NCI-H748 treated with DMSO at 0.1 percent for 48 hours (cell line): ENCODE data around the gene ASMT.
"Not testable (repeated sequence)": the region's sequence is repeated elsewhere in the genome, so short reads cannot be mapped to it uniquely, and the experiment has no call there.

ENCODE experiments used
- DNase-seq: peaks from one replicate; lab custom pipeline; 2025; lab: John Stamatoyannopoulos, UW

Gene ASMT

DNA sequence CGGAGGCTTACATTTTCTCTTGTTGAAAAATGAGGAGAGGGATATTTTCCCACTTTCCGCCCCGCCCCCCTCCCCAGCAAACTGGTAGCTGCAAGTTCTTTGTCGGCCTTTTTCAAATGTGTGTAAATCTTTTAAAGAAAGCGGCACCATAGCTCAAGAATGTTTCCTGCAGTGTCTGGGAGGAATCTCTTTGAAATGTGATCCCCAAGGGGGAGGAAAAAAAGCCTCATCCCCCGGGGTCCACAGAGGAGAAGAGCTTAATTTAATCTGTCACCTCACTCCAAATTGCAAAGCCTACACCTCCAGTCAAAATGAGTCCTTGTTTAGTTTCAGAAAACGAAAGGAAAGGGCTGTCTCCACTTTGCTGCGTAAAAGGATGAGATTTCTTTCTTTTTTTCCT is 34.8 kb downstream of the ASMT start:
- no peak for DNase-seq

DNA sequence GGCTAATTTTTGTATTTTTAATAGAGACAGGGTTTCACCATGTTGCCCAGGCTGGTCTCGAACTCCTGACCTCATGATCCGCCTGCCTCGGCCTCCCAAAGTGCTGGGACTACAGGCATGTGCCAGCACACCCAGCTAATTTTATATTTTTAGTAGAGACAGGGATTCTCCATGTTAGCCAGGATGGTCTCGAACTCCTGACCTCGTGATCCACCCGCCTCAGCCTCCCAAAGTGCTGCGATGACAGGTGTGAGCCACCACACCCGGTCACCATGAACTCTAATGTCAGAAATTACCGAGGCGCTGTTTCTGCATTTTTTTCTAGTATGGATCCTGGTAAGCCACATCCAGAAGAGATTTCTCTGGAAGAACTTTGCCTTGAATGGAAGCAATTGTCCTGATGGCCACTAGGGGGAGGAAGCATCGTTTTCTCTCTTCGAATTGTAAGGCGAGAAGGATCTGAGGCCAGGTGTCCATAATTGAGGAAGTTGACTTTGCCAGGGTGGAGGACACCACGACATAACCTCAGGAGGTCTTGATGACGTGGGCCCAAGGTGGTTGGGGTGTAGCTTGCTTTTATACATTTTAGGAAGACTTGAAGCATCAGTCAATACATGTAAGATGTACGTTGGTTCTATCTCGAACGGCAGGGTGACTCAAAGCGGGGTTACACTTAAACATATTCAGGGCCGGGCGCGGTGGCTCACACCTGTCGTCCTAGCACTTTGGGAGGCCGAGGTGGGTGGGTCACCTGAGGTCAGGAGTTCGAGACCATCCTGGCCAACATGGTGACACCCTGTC is 37.4 kb downstream of the ASMT start:
- DNase-seq, result peak; percentile 48

DNA sequence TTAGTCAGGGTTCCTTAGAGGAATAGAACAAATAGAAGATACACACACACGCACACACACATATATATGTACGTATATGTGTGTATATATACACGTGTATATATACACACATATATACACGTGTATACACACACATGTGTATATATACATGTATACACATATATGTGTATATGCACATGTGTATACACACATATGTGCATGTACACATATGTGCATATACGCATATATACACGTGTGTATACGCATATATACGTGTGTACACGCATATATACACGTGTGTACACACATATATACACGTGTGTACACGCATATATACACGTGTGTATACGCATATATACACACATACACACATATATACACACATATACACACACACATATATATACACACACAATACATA is 41.5 kb downstream of the ASMT start:
- DNase-seq, result no peak

DNA sequence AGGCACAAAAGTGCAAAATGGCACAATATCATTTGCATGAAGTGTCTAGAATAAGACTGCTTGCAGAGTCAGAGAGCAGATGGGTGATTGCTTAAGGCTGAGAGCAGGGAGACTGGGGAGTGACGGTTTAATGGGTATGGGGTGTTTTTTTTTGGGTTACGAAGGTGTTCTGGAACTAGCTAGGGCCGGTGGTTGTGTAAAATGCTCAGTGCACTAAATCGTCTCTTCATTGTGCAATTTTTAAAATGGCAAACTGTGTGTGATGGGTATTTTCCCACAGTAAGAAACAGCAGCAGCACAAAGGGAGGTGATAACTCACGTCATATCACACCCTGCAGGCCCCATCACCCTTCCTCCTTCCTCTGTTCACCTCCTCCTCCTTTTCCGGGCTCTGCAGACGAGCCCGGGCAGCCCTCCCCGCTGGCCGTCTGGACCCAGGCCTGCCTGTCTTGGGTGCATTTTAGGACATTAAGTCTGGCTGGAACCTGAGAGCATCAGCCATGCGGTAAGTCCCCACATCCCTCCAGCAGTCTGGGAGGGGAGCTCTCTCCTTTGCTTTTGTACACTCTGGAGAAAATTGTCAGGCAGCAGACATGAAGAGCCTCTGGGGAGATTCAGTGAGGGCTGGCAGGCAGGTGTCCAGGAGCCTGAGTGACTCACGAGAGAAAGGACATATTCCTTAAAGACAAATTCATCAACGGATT is 42.7 kb downstream of the ASMT start:
- no peak for DNase-seq

DNA sequence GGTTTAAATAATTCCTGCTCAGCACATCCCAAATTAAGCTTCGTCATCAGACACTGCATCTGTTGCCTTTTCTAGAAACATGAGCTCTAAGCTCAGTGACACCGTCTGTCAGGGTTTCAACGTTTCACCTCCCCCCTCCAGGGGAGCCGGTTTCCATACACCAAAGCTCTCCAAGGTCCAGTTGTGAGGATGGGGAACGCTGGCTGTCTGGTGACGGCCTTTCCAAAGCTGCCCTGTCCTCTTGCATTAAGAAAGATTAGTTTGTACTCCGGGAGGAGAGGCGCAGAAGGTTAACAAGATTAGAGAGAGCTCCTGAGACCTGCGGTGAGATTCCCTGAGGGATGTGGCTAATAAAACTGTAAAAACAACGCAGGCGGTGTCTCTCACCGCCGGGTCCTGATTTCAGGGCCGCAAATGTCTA is 43.2 kb downstream of the ASMT start:
- DNase-seq, result no peak

DNA sequence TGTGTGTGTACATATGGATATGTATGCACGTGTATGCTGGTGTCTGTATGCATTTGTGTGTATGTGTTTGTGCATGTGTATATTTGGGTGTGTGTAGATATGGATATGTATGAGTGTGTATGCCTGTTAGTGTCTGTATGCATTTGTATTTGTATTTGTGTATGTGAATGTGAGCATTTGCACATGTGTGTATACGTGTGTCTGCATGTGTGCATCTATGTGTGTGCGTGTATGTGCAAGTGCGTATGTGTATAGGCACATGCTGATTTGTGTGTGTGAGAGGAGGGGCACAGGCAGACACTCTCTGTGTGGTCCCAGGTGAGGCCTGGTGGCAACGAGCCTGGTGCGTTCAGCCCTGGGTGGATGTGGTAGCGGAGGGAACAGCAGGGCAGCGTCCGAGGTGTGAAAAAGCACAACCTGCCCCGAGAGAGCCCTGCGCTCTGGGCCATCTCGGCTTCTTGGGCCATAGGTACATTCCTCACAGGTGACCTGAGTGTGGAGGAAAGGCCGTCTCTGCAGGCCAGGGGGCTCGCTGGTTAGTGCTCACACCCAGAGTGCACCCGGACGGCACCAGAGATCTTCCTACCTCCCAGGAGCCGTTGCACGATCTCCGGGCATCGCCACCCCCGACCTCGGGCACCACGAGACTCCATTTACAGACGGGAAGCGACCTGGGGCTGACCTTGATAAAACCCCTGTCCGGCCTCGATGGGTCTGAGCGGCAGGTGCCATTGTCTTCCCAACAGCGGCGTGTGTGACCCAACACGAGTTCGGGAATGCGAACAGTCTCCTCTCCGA is 45.0 kb downstream of the ASMT start:
- no peak for DNase-seq

DNA sequence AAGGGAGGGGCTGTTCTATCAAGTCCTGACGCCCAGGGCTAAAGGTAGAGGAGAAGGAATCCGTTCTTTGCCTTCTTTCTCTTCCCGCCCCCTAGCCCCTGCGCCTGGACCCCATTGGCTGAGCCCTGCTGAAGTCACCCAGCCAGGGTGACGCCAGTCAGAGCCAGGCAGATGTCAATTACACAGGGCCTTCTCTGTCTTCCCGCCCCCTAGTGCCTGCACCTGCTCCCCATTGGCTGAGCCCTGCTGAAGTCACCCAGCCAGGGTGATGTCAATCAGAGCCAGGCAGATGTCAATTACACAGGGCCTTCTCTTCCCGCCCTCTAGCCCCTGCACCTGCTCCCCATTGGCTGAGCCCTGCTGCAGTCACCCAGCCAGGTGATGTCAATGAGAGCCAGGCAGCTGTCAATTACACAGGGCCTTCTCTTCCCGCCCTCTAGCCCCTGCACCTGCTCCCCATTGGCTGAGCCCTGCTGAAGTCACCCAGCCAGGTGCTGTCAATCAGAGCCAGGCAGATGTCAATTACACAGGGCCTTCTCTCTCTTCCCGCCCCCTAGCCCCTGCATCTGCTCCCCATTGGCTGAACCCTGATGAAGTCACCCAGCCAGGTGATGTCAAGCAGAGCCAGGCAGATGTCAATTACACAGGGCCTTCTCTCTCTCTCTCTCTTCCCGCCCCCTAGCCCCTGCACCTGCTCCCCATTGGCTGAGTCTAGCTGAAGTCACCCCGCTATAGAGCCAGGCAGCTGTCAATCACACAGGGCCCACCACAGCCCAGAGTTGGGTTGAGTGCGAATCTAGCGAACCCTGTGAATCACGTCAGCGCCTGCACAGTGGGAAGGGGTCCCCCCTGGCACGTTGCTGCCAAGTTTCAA is 46.4 kb downstream of the ASMT start:
- DNase-seq, result no peak

DNA sequence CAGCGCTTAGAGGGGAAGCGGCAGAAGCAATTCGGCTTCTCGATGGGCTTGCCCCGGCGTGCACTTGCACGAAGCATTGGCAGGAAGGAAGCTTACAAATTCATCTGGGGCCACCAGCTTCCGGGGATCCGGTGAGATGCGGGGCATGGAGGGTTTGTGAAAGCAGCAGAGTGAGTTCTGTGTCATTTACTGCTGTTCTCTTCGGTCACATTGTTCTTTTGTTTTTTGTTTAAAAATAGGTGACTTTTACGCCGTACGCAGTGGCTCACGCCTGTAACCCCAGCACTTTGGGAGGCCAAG is 47.0 kb downstream of the ASMT start:
- DNase-seq, result no peak

DNA sequence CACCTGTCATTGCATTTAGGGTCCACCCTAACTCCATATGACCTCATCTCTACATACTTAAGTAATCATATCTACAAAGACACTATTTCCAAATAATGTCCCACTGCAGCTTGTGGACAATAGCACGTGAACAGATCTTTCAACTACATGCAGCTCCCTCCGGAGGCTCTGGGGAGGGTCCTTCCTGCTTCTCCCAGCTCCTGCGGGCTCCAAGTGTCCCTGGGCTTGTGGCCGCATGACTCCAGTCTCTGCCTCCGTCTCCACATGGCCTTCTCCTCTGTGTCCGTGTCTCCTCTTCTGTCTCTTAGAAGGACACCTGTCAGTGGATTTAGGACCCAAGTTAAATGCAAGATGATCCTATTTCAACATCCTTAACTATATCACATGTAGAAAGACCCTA is 52.7 kb downstream of the ASMT start:
- no peak for DNase-seq

DNA sequence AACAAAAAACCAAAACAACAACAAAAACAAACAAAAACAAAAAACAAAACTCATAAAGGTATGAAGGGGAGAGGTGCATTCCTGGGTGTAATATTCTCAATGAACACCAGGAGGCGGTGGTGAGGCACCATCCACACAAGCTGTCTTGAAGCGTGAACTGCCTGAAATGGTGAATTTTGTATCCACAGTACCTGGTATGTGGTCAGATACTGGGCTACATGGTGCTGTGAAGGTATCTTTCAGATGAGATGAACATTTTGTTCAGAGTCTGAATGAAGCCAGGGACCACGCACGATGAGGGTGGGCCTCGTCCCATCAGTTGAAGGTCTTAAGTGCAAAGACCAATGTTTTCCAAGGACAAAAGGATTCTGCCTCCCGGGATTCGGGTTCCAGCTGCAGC is 58.5 kb downstream of the ASMT start:
- no peak for DNase-seq

DNA sequence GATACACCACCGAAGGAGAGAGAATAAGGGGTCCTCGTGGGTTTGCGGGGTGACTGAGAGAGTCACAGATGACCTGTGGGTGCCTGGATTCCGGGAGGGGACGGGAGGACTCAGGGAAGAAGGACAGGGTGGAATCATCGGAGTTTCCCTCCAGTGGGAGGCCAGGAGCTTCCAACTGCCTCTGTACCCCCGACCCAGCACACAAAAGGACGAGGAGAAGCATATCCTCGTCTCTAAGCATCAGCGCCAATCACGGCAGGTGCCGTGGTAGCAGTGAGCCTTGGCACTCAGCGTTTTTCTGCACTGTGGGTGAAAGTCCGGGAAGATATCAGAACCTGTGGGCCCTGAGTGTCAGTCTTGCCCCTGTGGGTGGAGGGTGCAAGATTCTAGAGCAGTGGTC is 62.0 kb downstream of the ASMT start:
- no peak for DNase-seq

DNA sequence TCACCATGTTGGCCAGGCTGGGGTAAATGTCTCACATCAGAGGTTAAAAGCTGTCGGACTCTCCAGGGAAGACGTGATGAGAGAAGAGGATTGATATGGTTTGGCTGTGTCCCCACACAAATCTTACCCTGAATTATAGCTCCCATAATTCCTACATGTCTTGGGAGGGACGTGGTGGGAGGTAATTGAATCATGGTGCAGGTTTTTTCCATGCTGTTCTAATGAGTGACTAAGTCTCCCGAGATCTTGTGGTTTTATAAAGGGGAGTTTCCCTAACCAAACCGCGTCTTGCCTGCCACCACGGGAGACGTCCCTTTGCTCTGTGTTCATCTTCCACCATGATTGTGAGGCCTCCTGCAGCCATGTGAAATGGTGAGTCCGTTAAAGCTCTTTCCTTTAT is 64.4 kb downstream of the ASMT start:
- no peak for DNase-seq

DNA sequence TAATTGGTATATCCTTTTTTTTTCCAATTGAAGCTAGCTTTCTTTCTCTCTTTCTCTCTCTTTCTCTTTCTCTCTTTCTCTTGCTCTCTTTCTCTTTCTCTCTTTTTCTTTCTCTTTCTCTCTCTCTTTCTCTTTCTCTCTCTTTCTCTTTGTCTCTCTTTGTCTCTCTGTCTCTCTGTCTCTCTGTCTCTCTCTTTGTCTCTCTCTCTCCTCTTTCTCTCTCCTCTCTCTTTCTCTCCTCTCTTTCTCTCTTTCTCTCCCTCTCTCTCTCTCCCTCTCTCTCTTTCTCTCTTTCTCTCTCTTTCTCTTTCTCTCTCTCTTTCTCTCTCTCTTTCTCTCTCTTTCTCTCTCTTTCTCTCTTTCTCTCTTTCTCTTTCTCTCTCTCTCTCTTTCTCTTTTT is 66.6 kb downstream of the ASMT start:
- no peak for DNase-seq

DNA sequence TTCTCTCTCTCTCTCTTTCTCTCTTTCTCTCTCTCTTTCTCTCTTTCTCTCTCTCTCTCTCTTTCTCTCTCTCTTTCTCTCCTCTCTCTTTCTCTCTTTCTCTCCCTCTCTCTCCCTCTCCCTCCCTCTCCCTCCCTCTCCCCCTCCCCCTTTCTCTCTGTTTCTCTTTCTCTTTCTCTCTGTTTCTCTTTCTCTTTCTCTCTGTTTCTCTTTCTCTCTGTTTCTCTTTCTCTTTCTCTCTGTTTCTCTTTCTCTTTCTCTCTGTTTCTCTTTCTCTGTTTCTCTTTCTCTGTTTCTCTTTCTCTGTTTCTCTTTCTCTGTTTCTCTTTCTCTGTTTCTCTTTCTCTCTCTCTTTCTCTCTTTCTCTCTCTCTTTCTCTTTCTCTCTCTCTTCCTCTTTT is 67.0 kb downstream of the ASMT start:
- not testable (repeated sequence) for DNase-seq

DNA sequence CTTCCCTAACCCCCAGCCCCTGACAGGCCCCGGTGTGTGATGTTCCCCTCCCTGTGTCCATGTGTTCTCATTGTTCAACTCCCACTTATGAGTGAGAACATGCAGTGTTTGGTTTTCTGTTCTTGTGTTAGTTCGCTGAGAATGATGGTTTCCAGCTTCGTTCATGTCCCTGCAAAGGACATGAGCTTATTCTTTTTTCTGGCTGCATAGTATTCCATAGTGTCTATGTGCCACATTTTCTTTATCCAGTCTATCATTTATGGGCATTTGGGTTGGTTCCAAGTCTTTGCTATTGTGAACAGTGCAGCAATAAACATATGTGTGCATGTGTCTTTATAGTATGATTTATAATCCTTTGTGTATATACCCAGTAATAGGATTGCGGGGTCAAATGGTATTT is 67.6 kb downstream of the ASMT start:
- not testable (repeated sequence) for DNase-seq

DNA sequence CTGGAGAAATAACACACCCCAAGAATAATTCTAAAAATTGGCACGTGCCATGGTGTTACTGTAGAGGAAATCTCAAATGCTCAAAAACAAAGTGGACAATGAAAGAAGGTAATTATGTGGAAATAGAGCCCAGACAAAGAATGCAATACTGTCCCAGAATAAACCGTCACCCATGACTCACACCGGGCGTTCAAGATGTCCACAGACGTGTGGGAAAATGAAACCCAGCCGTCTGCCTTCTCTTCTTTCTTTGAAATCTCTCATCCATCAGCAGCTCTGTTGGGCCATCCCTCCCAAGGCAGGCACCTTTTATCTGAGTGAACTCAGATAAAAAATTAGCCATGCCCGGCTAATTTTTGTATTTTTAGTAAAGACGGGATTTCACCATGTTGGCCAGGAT is 70.0 kb downstream of the ASMT start:
- DNase-seq, result not testable (repeated sequence)

DNA sequence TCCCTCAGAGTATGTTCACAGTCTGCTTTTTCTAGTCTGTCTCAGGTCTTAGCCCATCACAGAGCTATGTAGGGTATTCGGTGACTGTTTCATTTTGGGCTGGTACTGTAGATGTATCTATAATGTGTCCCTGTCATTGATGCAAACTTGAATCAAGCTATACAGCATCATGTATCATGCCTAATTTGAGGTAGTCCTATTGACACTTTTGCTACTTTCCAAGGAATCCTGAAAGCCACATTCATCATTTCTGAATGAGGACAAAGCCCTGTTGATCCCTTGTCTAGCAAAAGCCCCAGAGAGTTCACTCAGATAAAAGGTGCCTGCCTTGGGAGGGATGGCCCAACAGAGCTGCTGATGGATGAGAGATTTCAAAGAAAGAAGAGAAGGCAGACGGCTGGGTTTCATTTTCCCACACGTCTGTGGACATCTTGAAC is 70.6 kb downstream of the ASMT start:
- DNase-seq, result not testable (repeated sequence)

DNA sequence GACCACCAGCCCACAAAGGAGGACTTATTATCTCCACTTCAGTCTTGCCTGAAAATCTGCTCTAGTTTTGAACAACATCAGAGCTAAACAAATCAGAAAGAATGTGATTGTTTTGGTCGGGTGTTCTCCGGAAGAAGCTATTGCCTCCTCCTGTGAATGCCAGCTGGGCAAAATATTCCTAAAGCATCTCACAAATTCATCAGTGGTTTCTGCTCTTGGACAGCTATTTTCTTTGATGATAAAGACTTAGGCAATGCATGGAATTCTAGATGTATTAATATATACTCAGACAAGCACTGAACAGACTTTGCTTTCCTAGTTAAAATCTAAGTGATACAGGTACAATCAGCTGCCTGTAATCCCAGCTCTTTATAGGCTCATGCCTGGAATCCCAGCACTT is 71.8 kb downstream of the ASMT start:
- DNase-seq, result no peak
